Measurements from ENCODE around the gene LRP6.

LRP6 gene

GRCh38 chr12:12226187-12226586, 40.7 kb downstream of the LRP6 start:
- H3K9ac ChIP-seq (ENCODE audit: low read depth, low read length), result no peak overlapping the region
- peaks cover 7% of the 10 kb centered on the region for H3K4me1 ChIP-seq (ENCODE audit: control insufficient read depth, insufficient read depth, low read length)
- H3K4me3 ChIP-seq (ENCODE audit: low read depth, low read length), result no peak overlapping the region

GRCh38 chr12:12224240-12224940, 42.5 kb downstream of the LRP6 start:
- Histone ChIP-seq H3K4me1 (ENCODE audit: control insufficient read depth, insufficient read depth, low read length) (peaks cover 7% of the 10 kb centered on the region), H3K9ac (ENCODE audit: low read depth, low read length) (no peak overlapping the region), H3K9me3 (ENCODE audit: control insufficient read depth, insufficient read depth, low read length) (no peaks in the 10 kb centered on the region), H3K36me3 (ENCODE audit: control insufficient read depth, insufficient read depth, low read length) (no peaks in the 10 kb centered on the region), H3K27me3 (ENCODE audit: control insufficient read depth, insufficient read depth, low read length) (no peaks in the 10 kb centered on the region), H3K4me3 (ENCODE audit: low read depth, low read length) (no peak overlapping the region)

More at GRCh38 chr12:12226187-12226586, 40.7 kb downstream of the LRP6 start:
- H3K36me3 ChIP-seq (ENCODE audit: control insufficient read depth, insufficient read depth, low read length), result no peaks in the 10 kb centered on the region
- no peaks in the 10 kb centered on the region for H3K9me3 ChIP-seq (ENCODE audit: control insufficient read depth, insufficient read depth, low read length)
- H3K27me3 ChIP-seq (ENCODE audit: control insufficient read depth, insufficient read depth, low read length), result no peaks in the 10 kb centered on the region

GRCh38 chr12:12221560-12221959, 45.3 kb downstream of the LRP6 start:
- H3K4me1 ChIP-seq (ENCODE audit: control insufficient read depth, insufficient read depth, low read length), result peaks cover 10% of the 10 kb centered on the region
- H3K9me3 ChIP-seq (ENCODE audit: control insufficient read depth, insufficient read depth, low read length), result no peaks in the 10 kb centered on the region

GRCh38 chr12:12219664-12220063, 47.2 kb downstream of the LRP6 start:
- H3K9me3 ChIP-seq (ENCODE audit: control insufficient read depth, insufficient read depth, low read length), result no peaks in the 10 kb centered on the region
- no peak overlapping the region for H3K4me3 ChIP-seq (ENCODE audit: low read depth, low read length)
- peaks cover 14% of the 10 kb centered on the region for H3K4me1 ChIP-seq (ENCODE audit: control insufficient read depth, insufficient read depth, low read length)
- no peak overlapping the region for H3K9ac ChIP-seq (ENCODE audit: low read depth, low read length)
- no peaks in the 10 kb centered on the region for H3K27me3 ChIP-seq (ENCODE audit: control insufficient read depth, insufficient read depth, low read length)
- no peaks in the 10 kb centered on the region for H3K36me3 ChIP-seq (ENCODE audit: control insufficient read depth, insufficient read depth, low read length)

More at GRCh38 chr12:12221560-12221959, 45.3 kb downstream of the LRP6 start:
- no peaks in the 10 kb centered on the region for H3K27me3 ChIP-seq (ENCODE audit: control insufficient read depth, insufficient read depth, low read length)
- no peak overlapping the region for H3K9ac ChIP-seq (ENCODE audit: low read depth, low read length)
- no peak overlapping the region for H3K4me3 ChIP-seq (ENCODE audit: low read depth, low read length)
- H3K36me3 ChIP-seq (ENCODE audit: control insufficient read depth, insufficient read depth, low read length), result no peaks in the 10 kb centered on the region

GRCh38 chr12:12217018-12217359, 49.9 kb downstream of the LRP6 start:
- H3K4me3 ChIP-seq (ENCODE audit: low read depth, low read length), result no peak overlapping the region
- H3K36me3 ChIP-seq (ENCODE audit: control insufficient read depth, insufficient read depth, low read length), result no peaks in the 10 kb centered on the region
- H3K9me3 ChIP-seq (ENCODE audit: control insufficient read depth, insufficient read depth, low read length), result no peaks in the 10 kb centered on the region
- H3K27me3 ChIP-seq (ENCODE audit: control insufficient read depth, insufficient read depth, low read length), result no peaks in the 10 kb centered on the region
- H3K9ac ChIP-seq (ENCODE audit: low read depth, low read length), result no peak overlapping the region
- H3K4me1 ChIP-seq (ENCODE audit: control insufficient read depth, insufficient read depth, low read length), result peaks cover 16% of the 10 kb centered on the region

GRCh38 chr12:12216349-12217017, 50.4 kb downstream of the LRP6 start:
- Histone ChIP-seq H3K4me1 (ENCODE audit: control insufficient read depth, insufficient read depth, low read length) (peaks cover 13% of the 10 kb centered on the region), H3K9me3 (ENCODE audit: control insufficient read depth, insufficient read depth, low read length) (no peaks in the 10 kb centered on the region), H3K4me3 (ENCODE audit: low read depth, low read length) (no peak overlapping the region), H3K36me3 (ENCODE audit: control insufficient read depth, insufficient read depth, low read length) (no peaks in the 10 kb centered on the region), H3K27me3 (ENCODE audit: control insufficient read depth, insufficient read depth, low read length) (no peaks in the 10 kb centered on the region), H3K9ac (ENCODE audit: low read depth, low read length) (no peak overlapping the region)

- Histone ChIP-seq H3K4me1 (ENCODE audit: control insufficient read depth, insufficient read depth, low read length) (peaks cover 9% of the 10 kb centered on the region), H3K4me3 (ENCODE audit: low read depth, low read length) (no peak overlapping the region), H3K27me3 (ENCODE audit: control insufficient read depth, insufficient read depth, low read length) (no peaks in the 10 kb centered on the region), H3K9ac (ENCODE audit: low read depth, low read length) (no peak overlapping the region), H3K9me3 (ENCODE audit: control insufficient read depth, insufficient read depth, low read length) (no peaks in the 10 kb centered on the region), H3K36me3 (ENCODE audit: control insufficient read depth, insufficient read depth, low read length) (no peaks in the 10 kb centered on the region)
These were observed 52.2 kb downstream of the LRP6 start for GRCh38 chr12:12214635-12215131.

GRCh38 chr12:12214201-12214600, 52.6 kb downstream of the LRP6 start:
- H3K9ac ChIP-seq (ENCODE audit: low read depth, low read length), result no peak overlapping the region
- no peaks in the 10 kb centered on the region for H3K36me3 ChIP-seq (ENCODE audit: control insufficient read depth, insufficient read depth, low read length)
- no peaks in the 10 kb centered on the region for H3K27me3 ChIP-seq (ENCODE audit: control insufficient read depth, insufficient read depth, low read length)
- peaks cover 9% of the 10 kb centered on the region for H3K4me1 ChIP-seq (ENCODE audit: control insufficient read depth, insufficient read depth, low read length)
- no peak overlapping the region for H3K4me3 ChIP-seq (ENCODE audit: low read depth, low read length)
- no peaks in the 10 kb centered on the region for H3K9me3 ChIP-seq (ENCODE audit: control insufficient read depth, insufficient read depth, low read length)

GRCh38 chr12:12212769-12213168, 54.1 kb downstream of the LRP6 start:
- Histone ChIP-seq H3K4me3 (ENCODE audit: low read depth, low read length) (no peak overlapping the region), H3K4me1 (ENCODE audit: control insufficient read depth, insufficient read depth, low read length) (peaks cover 9% of the 10 kb centered on the region), H3K36me3 (ENCODE audit: control insufficient read depth, insufficient read depth, low read length) (no peaks in the 10 kb centered on the region), H3K9ac (ENCODE audit: low read depth, low read length) (no peak overlapping the region), H3K9me3 (ENCODE audit: control insufficient read depth, insufficient read depth, low read length) (no peaks in the 10 kb centered on the region), H3K27me3 (ENCODE audit: control insufficient read depth, insufficient read depth, low read length) (no peaks in the 10 kb centered on the region)

- no peaks in the 10 kb centered on the region for H3K9me3 ChIP-seq (ENCODE audit: control insufficient read depth, insufficient read depth, low read length)
- no peak overlapping the region for H3K4me3 ChIP-seq (ENCODE audit: low read depth, low read length)
- peaks cover 7% of the 10 kb centered on the region for H3K4me1 ChIP-seq (ENCODE audit: control insufficient read depth, insufficient read depth, low read length)
- H3K9ac ChIP-seq (ENCODE audit: low read depth, low read length), result no peak overlapping the region
- H3K27me3 ChIP-seq (ENCODE audit: control insufficient read depth, insufficient read depth, low read length), result no peaks in the 10 kb centered on the region
- no peaks in the 10 kb centered on the region for H3K36me3 ChIP-seq (ENCODE audit: control insufficient read depth, insufficient read depth, low read length)
These were observed 55.9 kb downstream of the LRP6 start for GRCh38 chr12:12210983-12211382.

- peaks cover 7% of the 10 kb centered on the region for H3K4me1 ChIP-seq (ENCODE audit: control insufficient read depth, insufficient read depth, low read length)
- H3K4me3 ChIP-seq (ENCODE audit: low read depth, low read length), result no peak overlapping the region
- no peaks in the 10 kb centered on the region for H3K9me3 ChIP-seq (ENCODE audit: control insufficient read depth, insufficient read depth, low read length)
These were observed 56.4 kb downstream of the LRP6 start for GRCh38 chr12:12210416-12210815.

GRCh38 chr12:12209675-12210074, 57.2 kb downstream of the LRP6 start:
- Histone ChIP-seq H3K4me3 (ENCODE audit: low read depth, low read length) (no peak overlapping the region), H3K9ac (ENCODE audit: low read depth, low read length) (no peak overlapping the region), H3K4me1 (ENCODE audit: control insufficient read depth, insufficient read depth, low read length) (peaks cover 3% of the 10 kb centered on the region), H3K27me3 (ENCODE audit: control insufficient read depth, insufficient read depth, low read length) (no peaks in the 10 kb centered on the region), H3K9me3 (ENCODE audit: control insufficient read depth, insufficient read depth, low read length) (no peaks in the 10 kb centered on the region), H3K36me3 (ENCODE audit: control insufficient read depth, insufficient read depth, low read length) (no peaks in the 10 kb centered on the region)

More at GRCh38 chr12:12210416-12210815, 56.4 kb downstream of the LRP6 start:
- Histone ChIP-seq H3K36me3 (ENCODE audit: control insufficient read depth, insufficient read depth, low read length) (no peaks in the 10 kb centered on the region), H3K27me3 (ENCODE audit: control insufficient read depth, insufficient read depth, low read length) (no peaks in the 10 kb centered on the region), H3K9ac (ENCODE audit: low read depth, low read length) (no peak overlapping the region)
